H1 (cell line): Measurements from ENCODE around the gene RPS21. TPM values are rescaled to one million over a fixed set of nuclear protein-coding genes. Genes with fewer than 3 reads are reported as not detected.

Source experiments
- CTCF ChIA-PET: fragments of 300-600 bp; sonication (Branson Sonifier 250); formaldehyde crosslinking; loops from one replicate; lab custom pipeline; 2021; ENCODE audit not compliant: partially characterized antibody; lab: Charles Lee
- POLR2A ChIA-PET: fragments of 300-600 bp; sonication (Branson Sonifier 250); formaldehyde crosslinking; loops from one replicate; lab custom pipeline; 2021; ENCODE audit warnings: inconsistent platforms; ENCODE audit not compliant: partially characterized antibody; lab: Charles Lee
- DNase-seq, 2 experiments: peaks; one replicate each; pipeline versions ENCODE4 v3.0.0 to v3.0.0-alpha.2; 2010 to 2022; ENCODE audit warnings: low spot score in 2 of 2, low read depth in 1 of 2, mixed read lengths in 1 of 2
- FAIRE-seq: peaks from 2 replicates; lab custom pipeline; 2011; peaks lifted over from hg19 to GRCh38; lab: Jason Lieb, UNC
- H2AFZ ChIP-seq: 2 replicates; pipeline ENCODE4 v1.8.1; 2012; ENCODE audit warnings: low read length, inconsistent platforms
- H2AK5ac ChIP-seq: 2 replicates; pipeline ENCODE4 v1.6.1; 2013; ENCODE audit warnings: low read depth, low read length
- H2BK120ac ChIP-seq: replicated peaks from 2 replicates; pipeline ENCODE3; 2013; ENCODE audit warnings: low read depth, low read length, inconsistent platforms
- H2BK12ac ChIP-seq: 2 replicates; pipeline ENCODE4 v1.6.1; 2013; ENCODE audit warnings: low read depth, low read length
- H2BK15ac ChIP-seq: 2 replicates; pipeline ENCODE4 v1.6.1; 2013; ENCODE audit warnings: low read length
- H2BK20ac ChIP-seq: 2 replicates; pipeline ENCODE4 v1.6.1; 2013; ENCODE audit warnings: low read length
- H2BK5ac ChIP-seq: 2 replicates; pipeline ENCODE4 v1.6.1; 2013; ENCODE audit warnings: low read depth, low read length
- H3K14ac ChIP-seq: 2 replicates; pipeline ENCODE4 v1.6.1; 2013; ENCODE audit warnings: inconsistent platforms; ENCODE audit not compliant: insufficient read length
- H3K18ac ChIP-seq: 2 replicates; pipeline ENCODE4 v1.6.1; 2013; ENCODE audit warnings: low read length; ENCODE audit errors: extremely low read depth
- H3K23ac ChIP-seq: 2 replicates; pipeline ENCODE4 v1.6.1; 2013; ENCODE audit warnings: inconsistent platforms; ENCODE audit not compliant: insufficient read length
- H3K23me2 ChIP-seq: 2 replicates; pipeline ENCODE4 v1.6.1; 2013; ENCODE audit warnings: low read depth, low read length
- H3K27ac ChIP-seq: 2 replicates; pipeline ENCODE4 v1.6.1; 2011; ENCODE audit warnings: low read depth, low read length, inconsistent platforms
- H3K27me3 ChIP-seq, 4 experiments: replicated peaks in 1 of 4; 1 replicate in 1 of 4; 2 replicates in 3 of 4; pipeline versions ENCODE4 v1.6.1 to v1.8.1; 2011 to 2013; ENCODE audit warnings: low read length in 3 of 4, mild to moderate bottlenecking in 3 of 4, inconsistent platforms in 2 of 4, mixed read lengths in 2 of 4, moderate library complexity in 1 of 4; ENCODE audit not compliant: control insufficient read depth in 3 of 4, insufficient read depth in 3 of 4; ENCODE audit errors: extremely low read depth in 1 of 4
- H3K36me3 ChIP-seq, 4 experiments: 2 replicates each; pipeline versions ENCODE4 v1.6.1 to v1.8.1; 2011 to 2013; ENCODE audit warnings: mild to moderate bottlenecking in 4 of 4, low read length in 3 of 4, moderate library complexity in 2 of 4, control low read depth in 1 of 4, inconsistent platforms in 1 of 4; ENCODE audit not compliant: insufficient read depth in 4 of 4, control insufficient read depth in 2 of 4
- H3K4ac ChIP-seq: replicated peaks from 2 replicates; pipeline ENCODE3; 2013; ENCODE audit warnings: low read length, low read depth, mixed read lengths, inconsistent platforms; ENCODE audit not compliant: insufficient read length
- H3K4me1 ChIP-seq, 4 experiments: replicated peaks in 1 of 4; 1 replicate in 1 of 4; 2 replicates in 3 of 4; pipeline versions ENCODE4 v1.6.1 to v1.8.1; 2011 to 2013; ENCODE audit warnings: low read length in 3 of 4, inconsistent platforms in 2 of 4, mixed read lengths in 1 of 4; ENCODE audit not compliant: insufficient read depth in 4 of 4, control insufficient read depth in 3 of 4
- H3K4me2 ChIP-seq, 2 experiments: 2 replicates each; pipeline versions ENCODE4 v1.6.1 to v1.8.1; 2011 to 2013; ENCODE audit warnings: low read depth in 2 of 2, low read length in 2 of 2, control low read depth in 1 of 2, inconsistent platforms in 1 of 2, mild to moderate bottlenecking in 1 of 2; ENCODE audit not compliant: insufficient read depth in 1 of 2
- H3K4me3 ChIP-seq, 4 experiments: fragments of 200-600, 300-600 bp in 1 of 4; sonication (generic), shearing (Covaris generic), sonication (Bioruptor Twin) in 1 of 4; 2 replicates each; pipeline versions ENCODE4 v1.5.1 to v1.8.1; 2011 to 2016; ENCODE audit warnings: low read length in 4 of 4, low read depth in 3 of 4, control low read depth in 2 of 4, inconsistent platforms in 2 of 4, mild to moderate bottlenecking in 2 of 4, mixed read lengths in 1 of 4, moderate library complexity in 1 of 4; ENCODE audit not compliant: insufficient read depth in 2 of 4; ENCODE audit errors: extremely low read depth in 1 of 4
- H3K56ac ChIP-seq: replicated peaks from 2 replicates; pipeline ENCODE3; 2013; ENCODE audit warnings: low read depth, mild to moderate bottlenecking, mixed read lengths, low read length, inconsistent platforms; ENCODE audit not compliant: insufficient read length
- H3K79me1 ChIP-seq: 2 replicates; pipeline ENCODE4 v1.6.1; 2013; ENCODE audit warnings: low read depth, low read length, control low read depth
- H3K79me2 ChIP-seq, 2 experiments: 2 replicates each; pipeline versions ENCODE4 v1.6.1 to v1.8.1; 2012 to 2013; ENCODE audit warnings: low read length in 2 of 2, mild to moderate bottlenecking in 2 of 2, inconsistent platforms in 1 of 2; ENCODE audit not compliant: insufficient read depth in 2 of 2, control insufficient read depth in 1 of 2
- H3K9ac ChIP-seq, 4 experiments: replicated peaks in 1 of 4; 1 replicate in 1 of 4; 2 replicates in 3 of 4; pipeline versions ENCODE4 v1.6.1 to v1.8.1; 2011 to 2013; ENCODE audit warnings: low read depth in 3 of 4, low read length in 3 of 4, control low read depth in 2 of 4, mild to moderate bottlenecking in 2 of 4, moderate library complexity in 2 of 4, inconsistent platforms in 1 of 4; ENCODE audit errors: extremely low read depth in 1 of 4
- H3K9me3 ChIP-seq, 2 experiments: 2 replicates each; pipeline versions ENCODE4 v1.6.1 to v1.8.1; 2012 to 2013; ENCODE audit warnings: mild to moderate bottlenecking in 2 of 2, moderate library complexity in 2 of 2, control low read depth in 1 of 2, inconsistent platforms in 1 of 2, low read depth in 1 of 2, low read length in 1 of 2, mixed read lengths in 1 of 2; ENCODE audit not compliant: insufficient read depth in 2 of 2
- H4K20me1 ChIP-seq, 2 experiments: replicated peaks in 1 of 2; 2 replicates each; pipeline versions ENCODE3 to v1.8.1; 2011 to 2013; ENCODE audit warnings: inconsistent platforms in 2 of 2, low read length in 2 of 2, mild to moderate bottlenecking in 1 of 2; ENCODE audit not compliant: insufficient read depth in 2 of 2, control insufficient read depth in 1 of 2
- H4K5ac ChIP-seq: 2 replicates; pipeline ENCODE4 v1.6.1; 2013; ENCODE audit warnings: low read length, low read depth, mixed read lengths, inconsistent platforms; ENCODE audit not compliant: insufficient read length
- H4K8ac ChIP-seq: 2 replicates; pipeline ENCODE4 v1.8.0; 2013; ENCODE audit warnings: mild to moderate bottlenecking, moderate library complexity, low read length, inconsistent platforms; ENCODE audit not compliant: insufficient read depth; ENCODE audit errors: extremely low read depth
- H4K91ac ChIP-seq: replicated peaks from 2 replicates; pipeline ENCODE3; 2013; ENCODE audit warnings: low read length, mixed read lengths, inconsistent platforms; ENCODE audit not compliant: insufficient read length
- BCL11A ChIP-seq, 2 experiments: IDR thresholded peaks; one replicate each; pipeline ENCODE4 v1.6.1; 2011; ENCODE audit warnings: low read depth in 2 of 2, low read length in 2 of 2, mild to moderate bottlenecking in 2 of 2
- CEBPB ChIP-seq: IDR thresholded peaks from 2 replicates; pipeline ENCODE4 v1.6.1; 2012; ENCODE audit warnings: low read depth, low read length
- HDAC6 ChIP-seq: IDR thresholded peaks from one replicate; pipeline ENCODE4 v1.7.1; 2012; ENCODE audit warnings: low read depth, mild to moderate bottlenecking, inconsistent platforms, low read length, moderate library complexity
- KDM1A ChIP-seq: fragments of 200-600, 300-600 bp; sonication (generic); IDR thresholded peaks from 2 replicates; pipeline ENCODE4 v1.7.1; 2016; ENCODE audit warnings: mild to moderate bottlenecking, low read length, borderline replicate concordance
- MAFK ChIP-seq: IDR thresholded peaks from 2 replicates; pipeline ENCODE4 v1.6.1; 2012; ENCODE audit warnings: low read depth, mild to moderate bottlenecking, improper control_type of control experiment, low read length
- RAD21 ChIP-seq, 2 experiments: IDR thresholded peaks in 1 of 2; conservative IDR thresholded peaks in 1 of 2; 2 replicates each; pipeline ENCODE4 v1.6.1; 2011; ENCODE audit warnings: low read depth in 2 of 2, low read length in 2 of 2, improper control_type of control experiment in 1 of 2, inconsistent platforms in 1 of 2, mild to moderate bottlenecking in 1 of 2, moderate library complexity in 1 of 2
- RXRA ChIP-seq: IDR thresholded peaks from 2 replicates; pipeline ENCODE4 v1.6.1; 2011; ENCODE audit warnings: low read depth, mild to moderate bottlenecking, low read length, moderate library complexity; ENCODE audit not compliant: insufficient read depth
- SIX5 ChIP-seq: IDR thresholded peaks from 2 replicates; pipeline ENCODE4 v1.6.1; 2011; ENCODE audit warnings: mild to moderate bottlenecking, low read depth, low read length
- SUZ12 ChIP-seq: fragments of 200-600 bp; sonication (generic); IDR thresholded peaks from 2 replicates; pipeline ENCODE4 v1.6.1; 2012; ENCODE audit warnings: mild to moderate bottlenecking, inconsistent platforms, low read length, moderate library complexity, mixed read lengths
- TEAD4 ChIP-seq: IDR thresholded peaks from 2 replicates; pipeline ENCODE4 v1.6.1; 2012; ENCODE audit warnings: low read depth, low read length, inconsistent platforms, mixed read lengths
- WGBS, 2 experiments: shearing (Covaris generic) in 1 of 2; methylation state at CpG; one replicate each; pipeline versions ENCODE4 v1.1.6 to v1.1.7; 2013 to 2015; ENCODE audit warnings: low lambda C conversion rate in 2 of 2, mixed read lengths in 2 of 2, inconsistent platforms in 1 of 2, low coverage in 1 of 2, missing lambda C conversion rate in 1 of 2; ENCODE audit not compliant: insufficient replicate concordance in 2 of 2, insufficient coverage in 1 of 2, insufficient read length in 1 of 2; ENCODE audit errors: extremely low coverage in 1 of 2, missing lambda C conversion rate in 1 of 2; 5-methylcytosine and 5-hydroxymethylcytosine counted together
- polyA plus RNA-seq, 7 experiments: library from polyadenylated mRNA; depleted of rRNA in 3 of 7; stranded (reverse) in 5 of 7; unstranded in 2 of 7; fragments of >200 nt in 5 of 7; fragments of 200-250 nt in 2 of 7; gene quantifications; 1 replicate in 5 of 7; 2 replicates in 1 of 7; 4 replicates in 1 of 7; pipeline versions ENCODE4 v1.2.1 to v1.2.3, GENCODE V29; 2011 to 2013; ENCODE audit warnings: missing spikeins in 2 of 7, mixed read lengths in 2 of 7
- total RNA-seq: library from RNA; stranded (reverse); fragmentation: NEBNext Ultra II Directional; extraction: Animal tissue kit (Norgen Biotek cat#: 25700); gene quantifications from 2 replicates; pipeline ENCODE4 v1.2.1, GENCODE V29; 2021
- TF ChIP-seq, protein P1 (sequence below): IDR thresholded peaks from 2 replicates; pipeline ENCODE4 v1.6.1; 2011; ENCODE audit warnings: low read depth, mild to moderate bottlenecking, low read length; ENCODE audit not compliant: insufficient read depth

Gene RPS21
- total and polyA plus RNA-seq, 2 of the 8 experiments (the other 6 are each of a cell fraction or from before 2014, with no cell fraction given) = 1,787 to 7,219 TPM

DNA sequence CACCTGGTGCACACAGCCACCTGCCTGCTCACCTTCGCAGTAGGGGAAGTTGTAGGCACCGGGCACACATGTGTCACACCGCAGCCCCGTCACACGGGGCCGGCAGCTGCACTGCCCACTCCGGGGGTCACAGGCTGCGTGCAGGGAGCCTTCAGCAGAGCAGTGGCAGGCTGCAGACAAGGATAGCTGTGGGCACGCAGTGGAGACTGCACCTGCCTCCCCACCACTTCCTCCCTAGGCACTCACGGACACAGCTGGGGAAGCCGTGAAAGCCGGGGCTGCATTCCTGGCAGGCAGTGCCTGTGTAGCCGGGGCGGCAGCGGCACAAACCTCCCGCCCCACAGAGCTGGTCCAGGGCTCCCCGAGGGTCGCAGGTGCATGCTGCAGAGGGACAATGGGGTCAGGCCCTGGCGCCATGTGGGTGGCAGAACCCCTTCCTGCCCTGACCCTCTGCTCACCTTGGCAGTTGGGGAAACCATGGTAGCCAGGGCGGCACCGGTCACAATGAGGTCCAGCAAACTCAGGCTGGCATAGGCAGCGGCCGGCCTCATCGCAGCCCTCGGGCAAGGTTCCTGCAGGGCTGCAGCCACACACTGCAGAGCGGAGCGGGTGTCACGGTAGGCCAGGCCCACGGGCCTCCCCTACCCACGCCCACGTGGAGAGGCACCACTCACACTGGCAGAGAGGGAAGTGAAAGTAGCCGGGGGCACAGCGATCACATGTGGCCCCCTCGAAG is 49.2 kb upstream of the RPS21 start:
- Histone ChIP-seq H3K4ac (no peak overlapping the region), H3K56ac (no peak overlapping the region), H2BK120ac (no peak overlapping the region), H3K4me2 (no peak overlapping the region), H3K27ac (no peak overlapping the region), H3K23ac (no peak overlapping the region), H2AFZ (no peak overlapping the region), H3K79me2 (peaks cover 0 to 2% of the 10 kb centered on the region in 2 experiments; a peak in 1 of 4 replicates), H4K91ac (peak overlapping the region; percentile 65), H3K9ac (no peak overlapping the region; a peak in 1 of 7 replicates), H3K18ac (no peak overlapping the region), H2BK20ac (no peak overlapping the region), H2BK15ac (no peak overlapping the region), H2AK5ac (no peak overlapping the region), H3K23me2 (no peaks in the 10 kb centered on the region), H2BK5ac (peak overlapping the region; percentile 13; the same call in 1 of the 2 replicates), H3K36me3 (peaks cover 19 to 64% (median 47%) of the 10 kb centered on the region in 4 experiments), H3K4me1 (no peaks in the 10 kb centered on the region), H3K9me3 (no peaks in the 10 kb centered on the region), H3K14ac (no peak overlapping the region), H2BK12ac (peak overlapping the region; percentile 29; the same call in 1 of the 2 replicates), H4K20me1 (peaks cover 0 to 31% of the 10 kb centered on the region in 2 experiments), H4K8ac (no peak overlapping the region), H3K79me1 (0 out of 2 replicates have a peak, but pooled peaks cover 3% of the 10 kb centered on the region), H4K5ac (no peak overlapping the region), H3K4me3 (no peak overlapping the region), H3K27me3 (no peaks in the 10 kb centered on the region)
- FAIRE-seq (no peak), DNase-seq (no peak)
- POLR2A ChIA-PET = interaction anchor here (0.8 to 2.0 kb wide), 11 partner anchors 8 to 38 kb away, joined by 3 to 10 read pairs (median 4); no protein-coding TSS in a partner anchor
- WGBS, 2 experiments = 93% methylated on average over 34 of the region's 34 CpGs; no CpG with 5 or more reads in 1 of the 2 experiments
- CTCF ChIA-PET = interaction anchor here (0.6 to 1.7 kb wide), 3 partner anchors 41 to 45 kb away, joined by 3 to 7 read pairs (median 3); no protein-coding TSS in a partner anchor
- TF ChIP-seq BCL11A (IDR thresholded peaks at IDR 0.05; ENCODE audit: low read depth in 2 of 2, low read length in 2 of 2) (no peak), RAD21 (IDR thresholded peaks at IDR 0.05 in 1 of 2, conservative IDR thresholded peaks at IDR 0.05 in 1 of 2; ENCODE audit: low read depth in 2 of 2, low read length in 2 of 2) (no peak), RXRA (no peak), HDAC6 (no peak), CEBPB (no peak), SIX5 (no peak), MAFK (no peak), TEAD4 (no peak), SUZ12 (no peak), KDM1A (no peak)
- TF ChIP-seq, protein P1, sequence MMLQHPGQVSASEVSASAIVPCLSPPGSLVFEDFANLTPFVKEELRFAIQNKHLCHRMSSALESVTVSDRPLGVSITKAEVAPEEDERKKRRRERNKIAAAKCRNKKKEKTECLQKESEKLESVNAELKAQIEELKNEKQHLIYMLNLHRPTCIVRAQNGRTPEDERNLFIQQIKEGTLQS = no peak
